Duodenal mucosa (tissue), 2 donors: Measurements from ENCODE around the gene NUDT9.

Experiments
- H3K27ac ChIP-seq: one replicate; pipeline ENCODE4 v1.7.0; 2013; ENCODE audit warnings: low read depth, low read length
- H3K27me3 ChIP-seq, 2 donors: one replicate each; pipeline ENCODE4 v1.7.0; 2013; ENCODE audit warnings: low read length in 2 of 2, control low read depth in 1 of 2; ENCODE audit not compliant: insufficient read depth in 2 of 2, control insufficient read depth in 1 of 2
- H3K36me3 ChIP-seq, 2 donors: one replicate each; pipeline ENCODE4 v1.7.0; 2013; ENCODE audit warnings: low read length in 2 of 2, control low read depth in 1 of 2; ENCODE audit not compliant: insufficient read depth in 2 of 2, control insufficient read depth in 1 of 2
- H3K4me1 ChIP-seq, 2 donors: one replicate each; pipeline ENCODE4 v1.7.0; 2013; ENCODE audit warnings: low read length in 2 of 2, control low read depth in 1 of 2; ENCODE audit not compliant: insufficient read depth in 2 of 2, control insufficient read depth in 1 of 2
- H3K4me3 ChIP-seq, 2 donors: one replicate each; pipeline ENCODE4 v1.7.0; 2013; ENCODE audit warnings: low read length in 2 of 2, low read depth in 1 of 2
- H3K9ac ChIP-seq, 2 donors: one replicate each; pipeline ENCODE4 v1.7.0; 2013; ENCODE audit warnings: low read length in 2 of 2, low read depth in 1 of 2
- H3K9me3 ChIP-seq, 2 donors: one replicate each; pipeline ENCODE4 v1.7.0; 2013; ENCODE audit warnings: low read length in 2 of 2, control low read depth in 1 of 2; ENCODE audit not compliant: control insufficient read depth in 1 of 2

NUDT9 gene

GRCh38 chr4:87499403-87500091, 77.2 kb downstream of the NUDT9 start:
- H3K9ac ChIP-seq: no peak overlapping the region
- no peak overlapping the region for H3K4me3 ChIP-seq
- no peak overlapping the region for H3K27ac ChIP-seq
- no peaks in the 10 kb centered on the region for H3K9me3 ChIP-seq
- no peaks in the 10 kb centered on the region for H3K36me3 ChIP-seq
- no peaks in the 10 kb centered on the region for H3K27me3 ChIP-seq
- peaks cover 0 to 11% of the 10 kb centered on the region in 2 donors for H3K4me1 ChIP-seq

- Histone ChIP-seq H3K27me3 (no peaks in the 10 kb centered on the region), H3K4me1 (peaks cover 0 to 11% of the 10 kb centered on the region in 2 donors), H3K9ac (no peak overlapping the region), H3K4me3 (no peak overlapping the region), H3K9me3 (no peaks in the 10 kb centered on the region), H3K36me3 (no peaks in the 10 kb centered on the region), H3K27ac (no peak overlapping the region)
These were observed 77.7 kb downstream of the NUDT9 start for GRCh38 chr4:87500092-87500462.

- Histone ChIP-seq H3K27ac (no peak overlapping the region), H3K27me3 (no peaks in the 10 kb centered on the region), H3K9me3 (no peaks in the 10 kb centered on the region), H3K4me3 (no peak overlapping the region), H3K9ac (no peak overlapping the region), H3K4me1 (peaks cover 0 to 11% of the 10 kb centered on the region in 2 donors), H3K36me3 (no peaks in the 10 kb centered on the region)
These were observed 80.3 kb downstream of the NUDT9 start for GRCh38 chr4:87502580-87503238.

- no peaks in the 10 kb centered on the region for H3K36me3 ChIP-seq
- H3K9me3 ChIP-seq: no peaks in the 10 kb centered on the region
- peaks cover 0 to 11% of the 10 kb centered on the region in 2 donors for H3K4me1 ChIP-seq
- H3K27me3 ChIP-seq: no peaks in the 10 kb centered on the region
- H3K9ac ChIP-seq: no peak overlapping the region
- H3K4me3 ChIP-seq: no peak overlapping the region
- no peak overlapping the region for H3K27ac ChIP-seq
These were observed 83.5 kb downstream of the NUDT9 start for GRCh38 chr4:87505862-87506261.

- H3K27me3 ChIP-seq: no peaks in the 10 kb centered on the region
- H3K27ac ChIP-seq: no peak overlapping the region
- no peak overlapping the region for H3K9ac ChIP-seq
- H3K9me3 ChIP-seq: no peaks in the 10 kb centered on the region
- H3K36me3 ChIP-seq: no peaks in the 10 kb centered on the region
- H3K4me3 ChIP-seq: no peak overlapping the region
- H3K4me1 ChIP-seq: peaks cover 0 to 11% of the 10 kb centered on the region in 2 donors
These were observed 84.8 kb downstream of the NUDT9 start for GRCh38 chr4:87506974-87507701.
